ENCODE results near the gene LAMC1. TPM values are rescaled to one million over a fixed set of nuclear protein-coding genes. Genes with fewer than 3 reads are reported as not detected.

Gene LAMC1
- total RNA-seq, 1 donor from 2014 or later, result 449 TPM

- H3K4me3 Mint-ChIP-seq (ENCODE audit: unreplicated experiment), result no peak overlapping the region
- no peaks in the 10 kb centered on the region for H3K9me3 Mint-ChIP-seq (ENCODE audit: low read depth)
- H3K27me3 Mint-ChIP-seq (ENCODE audit: low read depth), result no peaks in the 10 kb centered on the region
- DNase-seq (ENCODE audit: low spot score), result no peak
- H3K4me1 Mint-ChIP-seq (ENCODE audit: low read depth), result peaks cover 15% of the 10 kb centered on the region
- peaks cover 3% of the 10 kb centered on the region for H3K36me3 Mint-ChIP-seq (ENCODE audit: low read depth)
- no peak overlapping the region for H3K27ac Mint-ChIP-seq (ENCODE audit: unreplicated experiment)
- TF ChIP-seq CTCF (IDR thresholded peaks at IDR 0.05), result peak; percentile 71
Observed at GRCh38 chr1:183019860-183020259, 3.4 kb upstream of the LAMC1 start.

DNA sequence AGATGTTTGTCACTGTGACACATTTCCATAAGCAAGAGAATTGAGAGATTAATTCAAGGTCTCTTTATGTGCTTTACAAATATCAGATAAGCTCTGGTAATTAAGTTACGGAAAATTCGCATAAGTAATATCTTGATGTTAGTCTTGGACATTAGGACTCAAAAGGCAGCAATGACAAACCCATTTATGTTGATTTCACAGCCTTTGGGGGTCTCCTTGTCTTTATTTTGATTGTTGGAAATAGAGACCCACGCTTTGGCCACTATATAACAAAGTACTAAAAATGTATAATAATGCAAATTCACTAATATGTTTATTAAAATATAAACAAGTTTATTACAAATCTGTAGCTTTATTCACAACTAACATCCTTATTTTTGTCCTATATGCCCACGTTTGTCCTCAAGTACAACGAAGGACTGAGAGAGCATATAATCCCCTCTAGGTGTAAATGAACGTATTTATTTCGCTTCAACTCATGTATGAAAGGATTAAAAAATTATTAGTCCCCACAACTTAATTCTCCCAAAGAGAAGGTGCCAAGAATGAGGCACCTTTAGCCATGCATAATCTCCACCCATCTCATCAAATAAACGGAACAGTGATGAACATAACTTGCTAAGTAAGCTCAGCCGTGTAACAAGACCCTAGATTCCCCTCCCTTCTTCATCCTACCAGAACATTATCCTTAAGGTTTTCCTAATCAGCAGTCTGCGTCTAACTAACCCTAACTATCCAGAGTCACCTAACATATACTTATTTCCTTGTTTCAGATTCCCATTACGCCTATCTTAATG is 1.6 kb upstream of the LAMC1 start:
- peak overlapping the region; percentile 97 for H3K27ac Mint-ChIP-seq (ENCODE audit: unreplicated experiment)
- H3K4me1 Mint-ChIP-seq (ENCODE audit: low read depth), result peaks cover 32% of the 10 kb centered on the region
- H3K4me3 Mint-ChIP-seq (ENCODE audit: unreplicated experiment), result peak overlapping the region; percentile 70
- no peaks in the 10 kb centered on the region for H3K9me3 Mint-ChIP-seq (ENCODE audit: low read depth)
- H3K27me3 Mint-ChIP-seq (ENCODE audit: low read depth), result no peaks in the 10 kb centered on the region
- DNase-seq (ENCODE audit: low spot score), result no peak
- H3K36me3 Mint-ChIP-seq (ENCODE audit: low read depth), result peaks cover 3% of the 10 kb centered on the region
- TF ChIP-seq CTCF (IDR thresholded peaks at IDR 0.05), result no peak

DNA sequence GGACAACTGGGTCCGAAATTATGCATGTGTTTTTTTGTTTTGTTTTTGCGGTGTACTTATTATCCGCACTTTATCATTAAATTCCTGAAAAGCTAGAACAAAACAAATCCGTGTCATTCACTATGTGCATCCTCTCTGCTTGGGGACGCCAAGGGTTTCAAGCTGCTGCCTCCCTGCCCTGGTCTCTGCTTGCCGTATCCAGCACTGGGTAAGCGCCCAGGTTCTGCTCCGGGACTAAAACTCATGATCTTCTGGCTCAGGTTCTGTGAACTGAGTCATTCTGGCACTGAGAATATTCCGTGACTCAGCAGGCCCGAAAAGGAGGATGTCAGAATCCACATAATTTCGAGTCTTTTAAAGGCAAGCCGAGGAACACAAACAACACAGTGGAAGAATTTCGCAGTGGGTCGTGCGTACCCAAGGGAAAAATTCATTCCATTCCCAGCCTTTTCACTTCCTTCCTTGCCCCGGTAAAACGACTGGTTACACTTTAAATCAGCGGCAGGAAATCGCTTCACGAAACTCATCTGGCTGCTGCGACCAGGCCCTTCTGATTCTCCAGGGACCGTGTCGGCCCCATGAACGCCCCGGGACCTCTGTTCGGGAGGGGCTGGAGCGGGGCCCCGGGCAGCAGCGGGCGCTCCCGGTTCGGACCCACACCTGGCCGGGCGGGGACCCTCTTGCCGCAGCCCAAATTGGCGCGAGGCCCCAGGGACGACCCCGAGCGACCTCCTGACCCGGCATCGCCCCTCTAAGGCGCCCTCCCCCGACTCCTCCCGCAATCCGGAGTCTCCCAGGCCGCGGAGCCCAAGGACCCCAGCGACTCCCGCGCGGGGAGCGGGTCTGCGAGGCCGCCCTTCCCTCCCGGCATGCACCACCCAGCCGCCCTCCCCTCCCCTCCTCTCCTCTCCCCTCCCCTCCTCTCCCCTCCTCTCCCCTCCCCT is 746 bp upstream of the LAMC1 start:
- DNase-seq (ENCODE audit: low spot score), result peak; percentile 93
- H3K4me3 Mint-ChIP-seq (ENCODE audit: unreplicated experiment), result peak overlapping the region; percentile 70
- H3K27ac Mint-ChIP-seq (ENCODE audit: unreplicated experiment), result peak overlapping the region; percentile 97
- H3K36me3 Mint-ChIP-seq (ENCODE audit: low read depth), result peaks cover 3% of the 10 kb centered on the region
- TF ChIP-seq CTCF (IDR thresholded peaks at IDR 0.05), result no peak
- no peaks in the 10 kb centered on the region for H3K27me3 Mint-ChIP-seq (ENCODE audit: low read depth)
- H3K9me3 Mint-ChIP-seq (ENCODE audit: low read depth), result no peaks in the 10 kb centered on the region
- H3K4me1 Mint-ChIP-seq (ENCODE audit: low read depth), result peaks cover 40% of the 10 kb centered on the region

GRCh38 chr1:183023601-183024316 is 539 bp downstream of the LAMC1 start:
- peak; percentile 92 for DNase-seq (ENCODE audit: low spot score)
- peak overlapping the region; percentile 97 for H3K27ac Mint-ChIP-seq (ENCODE audit: unreplicated experiment)
- peak overlapping the region; percentile 99 for H3K4me3 Mint-ChIP-seq (ENCODE audit: unreplicated experiment)
- no peaks in the 10 kb centered on the region for H3K27me3 Mint-ChIP-seq (ENCODE audit: low read depth)
- peaks cover 3% of the 10 kb centered on the region for H3K36me3 Mint-ChIP-seq (ENCODE audit: low read depth)
- no peaks in the 10 kb centered on the region for H3K9me3 Mint-ChIP-seq (ENCODE audit: low read depth)
- TF ChIP-seq CTCF (IDR thresholded peaks at IDR 0.05), result peak; percentile 75
- peaks cover 53% of the 10 kb centered on the region for H3K4me1 Mint-ChIP-seq (ENCODE audit: low read depth)

All from chondrocyte (in vitro differentiated cells).